NCI-H128 (cell line): ENCODE measurements around the gene OR2B2.

Experiments
- DNase-seq: peaks from one replicate; lab custom pipeline; 2025; ENCODE audit not compliant: unreplicated experiment; lab: John Stamatoyannopoulos, UW

OR2B2 gene

DNA sequence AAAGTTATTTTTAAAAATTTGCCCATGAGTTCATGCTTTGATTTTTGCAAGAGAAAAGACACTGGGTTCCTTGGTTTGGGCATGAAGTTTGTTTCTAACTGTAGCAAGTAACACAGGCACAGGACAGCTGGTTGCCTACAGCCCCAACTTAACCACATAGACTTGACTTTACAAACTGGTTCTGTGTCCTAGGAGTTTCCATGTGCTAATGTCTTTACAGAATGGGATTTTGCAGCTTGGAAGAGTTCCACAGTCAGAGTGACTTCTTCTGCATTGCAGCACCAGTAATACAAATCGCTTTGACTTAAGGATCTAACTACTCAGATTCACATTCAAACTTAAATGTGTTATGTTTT is 44.3 kb downstream of the OR2B2 start:
- DNase-seq = no peak

DNA sequence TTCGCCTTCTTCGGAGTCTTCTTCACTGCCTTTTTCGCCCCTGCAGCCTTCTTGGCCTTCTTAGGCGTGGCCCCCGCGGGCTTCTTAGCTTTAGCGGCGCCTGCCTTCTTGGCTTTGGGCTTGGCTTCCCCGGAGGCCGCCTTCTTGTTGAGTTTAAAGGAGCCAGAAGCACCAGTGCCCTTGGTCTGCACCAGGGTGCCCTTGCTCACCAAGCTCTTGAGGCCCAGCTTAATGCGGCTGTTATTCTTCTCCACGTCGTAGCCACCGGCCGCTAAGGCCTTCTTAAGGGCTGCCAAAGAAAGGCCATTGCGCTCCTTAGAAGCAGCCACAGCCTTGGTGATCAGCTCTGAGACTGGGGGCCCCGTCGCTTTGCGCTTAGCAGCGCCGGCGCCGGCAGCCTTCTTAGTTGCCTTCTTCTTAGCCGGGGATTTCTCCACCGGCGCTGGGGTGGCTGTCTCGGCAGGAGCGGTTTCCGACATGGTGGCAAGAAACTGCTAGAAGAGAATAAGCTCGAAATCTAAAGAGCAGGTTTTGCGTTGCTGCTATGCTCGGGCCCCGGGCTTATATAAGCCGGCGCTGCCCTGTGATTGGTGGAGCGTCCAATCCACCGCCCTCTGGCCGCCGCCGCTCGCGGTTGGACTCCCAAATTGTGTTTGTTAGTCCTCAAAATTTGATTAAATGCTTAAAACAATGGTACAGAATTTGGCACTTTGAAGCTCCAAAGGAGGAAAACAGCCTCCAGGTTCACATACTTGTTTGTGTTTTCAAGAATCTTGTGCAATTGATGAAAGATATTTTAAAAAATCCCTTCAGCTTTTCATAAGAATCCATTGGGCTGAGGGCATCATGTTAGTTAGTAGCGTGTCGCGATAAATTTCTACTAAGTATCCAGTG is 44.9 kb downstream of the OR2B2 start:
- peak; percentile 41 for DNase-seq

DNA sequence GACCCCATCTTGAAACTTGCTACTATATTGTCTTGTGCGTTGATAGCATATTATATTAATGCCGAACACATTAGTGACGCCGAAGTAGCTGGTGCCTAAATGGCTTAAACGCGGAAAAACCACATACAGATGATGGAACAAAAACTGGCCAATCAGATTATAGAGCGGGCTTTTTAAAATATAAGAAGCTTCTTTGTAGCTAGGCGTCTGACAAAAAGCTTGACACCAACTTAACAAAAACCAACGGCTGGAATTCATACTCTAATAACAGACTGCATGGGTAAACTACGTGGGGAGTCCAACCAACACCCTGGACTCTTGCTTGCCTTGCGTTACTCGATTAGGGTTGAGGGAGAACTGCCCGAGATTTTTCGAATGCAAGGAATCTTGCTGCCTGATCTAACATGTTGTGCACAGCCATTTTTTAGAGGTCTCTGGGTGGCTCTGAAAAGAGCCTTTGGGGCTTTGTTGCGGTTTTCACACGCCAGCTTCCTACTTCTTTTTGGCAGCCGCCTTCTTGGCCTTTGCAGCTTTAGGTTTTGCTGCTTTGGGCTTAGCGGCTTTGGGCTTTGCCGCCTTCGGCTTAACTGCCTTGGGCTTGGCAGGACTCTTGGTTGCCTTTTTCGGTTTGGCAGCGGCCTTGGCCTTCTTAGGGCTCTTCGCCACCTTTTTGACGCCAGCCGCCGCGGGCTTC is 45.7 kb downstream of the OR2B2 start:
- peak; percentile 37 for DNase-seq

DNA sequence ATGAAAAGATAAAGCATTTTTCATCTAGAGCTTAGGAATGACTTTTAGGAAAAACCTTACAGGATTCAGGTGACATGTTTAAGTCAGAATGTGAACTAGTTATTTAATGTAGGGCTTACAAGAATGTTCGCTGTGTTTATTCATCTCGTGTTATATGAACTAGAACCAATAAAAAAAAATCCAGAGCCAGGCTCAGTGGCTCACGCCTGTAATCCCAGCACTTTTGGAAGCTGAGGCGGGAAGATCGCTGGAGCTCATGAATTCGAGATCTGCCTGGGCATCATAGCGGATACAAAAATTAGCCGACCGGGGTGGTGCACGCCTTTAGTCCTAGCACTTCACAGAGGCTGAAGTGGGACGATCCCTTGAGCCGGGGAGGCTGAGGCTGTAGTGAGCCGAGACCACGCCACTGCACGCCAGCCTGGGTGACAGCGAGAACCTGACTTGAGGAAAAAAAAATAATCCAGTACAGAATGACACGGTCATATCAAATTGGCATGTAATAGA is 46.3 kb downstream of the OR2B2 start:
- peak; percentile 37 for DNase-seq

DNA sequence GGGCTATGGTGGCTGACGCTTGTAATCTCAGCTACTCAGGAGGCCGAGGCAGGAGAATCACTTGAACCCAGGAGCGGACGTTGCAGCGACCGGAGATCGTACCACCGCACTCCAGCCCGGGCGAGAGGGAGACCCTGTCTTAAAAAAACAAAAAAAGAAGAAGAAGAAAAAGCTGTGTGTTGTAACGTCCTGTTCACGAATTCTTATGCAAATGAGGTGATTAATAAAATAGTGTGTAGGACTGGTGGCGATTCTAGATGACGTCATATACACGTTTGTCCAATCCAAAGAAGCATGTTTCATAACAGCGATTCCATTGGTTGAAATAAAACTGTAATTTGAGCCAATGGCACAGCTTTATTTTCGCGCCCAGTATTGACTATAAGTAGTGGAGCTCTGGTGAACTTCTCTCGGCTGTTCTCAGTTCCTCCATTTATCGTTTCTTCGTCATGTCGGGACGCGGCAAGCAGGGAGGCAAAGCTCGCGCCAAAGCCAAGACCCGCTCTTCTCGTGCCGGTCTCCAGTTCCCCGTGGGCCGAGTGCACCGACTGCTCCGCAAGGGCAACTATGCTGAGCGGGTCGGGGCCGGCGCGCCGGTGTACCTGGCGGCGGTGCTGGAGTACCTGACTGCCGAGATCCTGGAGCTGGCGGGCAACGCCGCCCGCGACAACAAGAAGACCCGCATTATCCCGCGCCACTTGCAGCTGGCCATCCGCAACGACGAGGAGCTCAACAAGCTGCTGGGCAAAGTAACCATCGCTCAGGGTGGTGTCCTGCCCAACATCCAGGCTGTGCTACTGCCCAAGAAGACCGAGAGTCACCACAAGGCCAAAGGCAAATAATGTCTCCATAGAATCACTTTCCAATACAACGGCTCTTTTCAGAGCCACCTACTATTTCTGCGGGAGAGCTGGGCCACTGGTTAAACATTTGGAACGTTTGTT is 47.0 kb downstream of the OR2B2 start:
- peak; percentile 87 for DNase-seq

DNA sequence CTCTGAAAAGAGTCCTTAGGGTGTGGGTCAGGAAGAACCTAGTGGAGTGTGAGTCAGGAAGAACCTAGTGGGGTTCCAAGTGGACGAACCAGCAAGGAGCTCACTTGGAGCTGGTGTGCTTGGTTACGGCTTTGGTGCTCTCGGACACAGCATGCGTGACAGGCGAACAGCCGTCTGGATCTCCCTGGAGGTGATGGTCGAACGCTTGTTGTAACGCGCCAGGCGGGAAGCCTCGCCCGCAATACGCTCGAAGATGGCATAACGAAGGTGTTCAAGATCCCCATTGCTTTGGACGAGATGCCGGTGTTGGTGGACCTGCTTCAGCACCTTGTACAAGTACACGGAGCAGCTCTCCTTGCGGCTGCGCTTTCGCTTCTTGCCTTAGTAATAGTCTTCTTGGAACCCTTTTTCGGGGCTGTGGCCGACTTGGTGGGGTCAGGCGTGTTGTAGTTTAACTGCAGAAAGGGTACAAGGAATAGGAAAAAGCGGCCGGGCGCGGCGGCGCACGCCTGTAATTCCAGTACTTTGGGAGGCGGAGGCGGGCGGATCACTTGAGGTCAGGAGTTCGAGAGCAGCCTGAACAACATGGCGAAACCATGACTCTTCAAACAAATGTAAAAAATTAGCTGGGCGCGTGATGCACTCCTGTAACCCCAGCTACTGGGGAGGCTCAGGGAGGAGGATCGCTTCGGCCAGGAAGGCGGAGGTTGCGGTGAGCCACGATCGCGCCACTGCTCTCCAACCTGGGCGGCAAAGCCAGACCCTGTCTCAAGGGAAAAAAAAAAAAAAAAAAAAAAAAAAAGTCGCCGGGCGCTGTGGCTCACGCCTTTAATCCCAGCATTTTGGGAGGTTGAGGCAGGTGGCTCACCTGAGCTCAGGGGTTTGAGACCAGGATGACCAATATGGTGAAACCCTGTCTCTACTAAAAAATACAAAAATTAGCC is 48.0 kb downstream of the OR2B2 start:
- DNase-seq = no peak

DNA sequence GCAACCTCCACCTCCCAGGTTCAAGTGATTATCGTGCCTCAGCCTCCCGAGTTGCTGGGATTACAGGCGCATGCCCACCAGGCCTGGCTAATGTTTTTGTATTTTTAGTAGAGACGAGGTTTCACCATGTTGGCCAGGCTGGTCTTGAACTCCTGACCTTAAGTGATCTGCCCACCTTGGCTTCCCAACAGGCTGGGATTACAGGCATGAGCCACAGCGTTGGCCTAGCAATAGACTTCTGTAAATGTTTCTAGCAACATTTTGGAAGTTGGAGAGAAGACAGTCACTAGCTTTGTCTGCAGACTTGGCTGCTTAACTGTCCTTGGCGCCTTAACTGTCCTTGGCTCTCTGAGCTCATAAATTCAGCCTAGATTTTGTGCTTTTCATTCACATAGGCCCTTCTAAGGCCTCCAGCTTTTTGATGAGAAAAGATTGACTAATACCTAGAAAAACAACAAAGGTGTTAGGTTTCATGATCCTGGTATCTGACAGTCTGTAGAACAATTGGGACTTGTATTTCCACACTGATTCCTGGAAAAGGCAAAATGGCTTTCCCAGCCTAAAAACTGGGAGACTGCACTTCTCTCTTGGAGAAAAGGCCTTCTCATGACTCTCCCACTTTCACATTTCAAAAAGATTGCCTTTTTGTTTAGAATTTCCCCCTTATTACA is 49.7 kb downstream of the OR2B2 start:
- DNase-seq = no peak

DNA sequence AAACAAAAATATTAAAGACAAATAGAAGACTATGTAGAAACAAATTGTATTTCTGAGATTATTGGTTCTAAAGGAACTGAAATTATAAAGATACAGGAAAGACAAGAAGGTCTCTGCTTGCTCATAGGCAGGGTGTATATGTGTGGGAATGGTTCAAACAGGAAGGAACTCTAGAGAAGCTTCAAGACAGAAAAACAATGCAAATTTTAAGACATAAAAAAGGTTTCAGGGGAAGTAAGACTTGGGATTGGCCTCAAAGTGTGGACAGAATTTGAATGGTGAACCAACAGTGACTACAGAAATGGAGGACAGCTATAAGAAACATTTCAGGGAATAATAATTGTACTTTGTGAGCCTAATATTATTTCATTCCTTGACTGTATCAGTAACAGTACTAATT is 50.3 kb downstream of the OR2B2 start:
- no peak for DNase-seq

DNA sequence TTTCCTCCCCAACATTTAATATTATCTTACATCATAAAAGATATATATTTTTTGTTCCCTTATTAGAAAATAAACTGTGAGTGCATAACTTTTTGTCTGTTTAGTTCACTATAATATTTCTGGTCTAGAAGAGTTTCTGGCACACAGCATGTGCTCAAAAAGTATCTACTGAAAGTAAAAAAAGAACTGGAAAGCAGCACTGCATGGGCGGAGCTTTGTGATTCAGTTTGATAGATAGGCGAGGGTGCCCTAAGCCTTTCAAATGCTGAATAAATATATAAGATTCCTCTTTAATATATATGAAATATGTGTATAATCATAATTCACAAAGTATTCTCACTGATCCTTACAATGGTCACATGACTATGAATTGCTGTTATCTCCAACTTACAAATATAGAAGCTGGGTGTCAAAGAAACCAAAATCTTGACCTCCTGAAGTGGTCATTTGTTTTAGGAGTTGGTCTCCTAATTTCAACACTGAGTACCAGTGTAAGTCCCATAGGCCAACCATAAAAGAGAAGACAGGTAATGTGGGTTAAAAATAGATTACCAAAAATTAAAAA is 50.8 kb downstream of the OR2B2 start:
- no peak for DNase-seq
